ENCODE data around the gene CANX. TPM values are rescaled to one million over a fixed set of nuclear protein-coding genes. Genes with fewer than 3 reads are reported as not detected.

CANX gene
- total RNA-seq, 1 donor from 2014 or later, result 597 TPM

GRCh38 chr5:179747811-179748210 lies 49.0 kb downstream of the CANX start:
- TF ChIP-seq CTCF (conservative IDR thresholded peaks at IDR 0.05), result no peak
- Mint-ChIP-seq H3K27me3 (no peaks in the 10 kb centered on the region), H3K36me3 (peaks cover 19% of the 10 kb centered on the region), H3K4me3 (no peak overlapping the region), H3K27ac (no peak overlapping the region), H3K9me3 (peaks cover 6% of the 10 kb centered on the region), H3K4me1 (ENCODE audit: unreplicated experiment) (peaks cover 4% of the 10 kb centered on the region)
- DNase-seq (ENCODE audit: extremely low spot score, unreplicated experiment), result no peak

GRCh38 chr5:179749857-179750508 lies 51.2 kb downstream of the CANX start:
- no peak overlapping the region for H3K27ac Mint-ChIP-seq
- H3K36me3 Mint-ChIP-seq, result peaks cover 29% of the 10 kb centered on the region
- peaks cover 21% of the 10 kb centered on the region for H3K4me1 Mint-ChIP-seq (ENCODE audit: unreplicated experiment)
- no peaks in the 10 kb centered on the region for H3K27me3 Mint-ChIP-seq
- peaks cover 10% of the 10 kb centered on the region for H3K9me3 Mint-ChIP-seq
- no peak for DNase-seq (ENCODE audit: extremely low spot score, unreplicated experiment)
- no peak overlapping the region for H3K4me3 Mint-ChIP-seq
- no peak for TF ChIP-seq CTCF (conservative IDR thresholded peaks at IDR 0.05)

GRCh38 chr5:179753971-179754370 lies 55.2 kb downstream of the CANX start:
- Mint-ChIP-seq H3K9me3 (peaks cover 4% of the 10 kb centered on the region), H3K27ac (peak overlapping the region; percentile 74), H3K4me1 (ENCODE audit: unreplicated experiment) (peaks cover 29% of the 10 kb centered on the region), H3K27me3 (no peaks in the 10 kb centered on the region), H3K36me3 (peaks cover 25% of the 10 kb centered on the region), H3K4me3 (no peak overlapping the region)
- no peak for DNase-seq (ENCODE audit: extremely low spot score, unreplicated experiment)
- no peak for TF ChIP-seq CTCF (conservative IDR thresholded peaks at IDR 0.05)

GRCh38 chr5:179755022-179755421 lies 56.3 kb downstream of the CANX start:
- no peak for TF ChIP-seq CTCF (conservative IDR thresholded peaks at IDR 0.05)
- DNase-seq (ENCODE audit: extremely low spot score, unreplicated experiment), result no peak
- H3K27ac Mint-ChIP-seq, result peak overlapping the region; percentile 74

GRCh38 chr5:179758955-179759354 lies 60.2 kb downstream of the CANX start:
- H3K36me3 Mint-ChIP-seq, result peaks cover 14% of the 10 kb centered on the region
- no peak overlapping the region for H3K27ac Mint-ChIP-seq
- TF ChIP-seq CTCF (conservative IDR thresholded peaks at IDR 0.05), result no peak

More at GRCh38 chr5:179755022-179755421, 56.3 kb downstream of the CANX start:
- peaks cover 22% of the 10 kb centered on the region for H3K36me3 Mint-ChIP-seq
- H3K9me3 Mint-ChIP-seq, result peaks cover 4% of the 10 kb centered on the region
- H3K4me1 Mint-ChIP-seq (ENCODE audit: unreplicated experiment), result peaks cover 40% of the 10 kb centered on the region
- no peaks in the 10 kb centered on the region for H3K27me3 Mint-ChIP-seq
- H3K4me3 Mint-ChIP-seq, result peak overlapping the region; percentile 10

More at GRCh38 chr5:179758955-179759354, 60.2 kb downstream of the CANX start:
- Mint-ChIP-seq H3K27me3 (no peaks in the 10 kb centered on the region), H3K9me3 (no peaks in the 10 kb centered on the region), H3K4me3 (no peak overlapping the region), H3K4me1 (ENCODE audit: unreplicated experiment) (peaks cover 60% of the 10 kb centered on the region)
- DNase-seq (ENCODE audit: extremely low spot score, unreplicated experiment), result no peak

All from type B pancreatic cell (in vitro differentiated cells).